Large intestine (tissue), 12 donors: ENCODE results near the gene TMEM208. TPM values are rescaled to one million over a fixed set of nuclear protein-coding genes. Genes with fewer than 3 reads are reported as not detected.

Source experiments
- DNase-seq, 2 donors: peaks; one replicate each; pipeline versions ENCODE4 v3.0.0 to v3.0.0-alpha.2; 2013
- H3K27ac ChIP-seq: one replicate; pipeline ENCODE4 v1.5.1; 2013; ENCODE audit warnings: low read length
- H3K27me3 ChIP-seq: 2 replicates; pipeline ENCODE4 v1.6.1; 2013; ENCODE audit warnings: low read length; ENCODE audit not compliant: control insufficient read depth, insufficient read depth
- H3K36me3 ChIP-seq: 2 replicates; pipeline ENCODE4 v1.6.1; 2013; ENCODE audit warnings: low read length; ENCODE audit not compliant: control insufficient read depth, insufficient read depth
- H3K4me1 ChIP-seq: one replicate; pipeline ENCODE4 v1.6.1; 2013; ENCODE audit warnings: low read length; ENCODE audit not compliant: control insufficient read depth, insufficient read depth
- H3K4me3 ChIP-seq: one replicate; pipeline ENCODE4 v1.5.1; 2013; ENCODE audit warnings: low read length
- H3K9me3 ChIP-seq: one replicate; pipeline ENCODE4 v1.6.1; 2013; ENCODE audit warnings: mild to moderate bottlenecking, low read depth, low read length, moderate library complexity; ENCODE audit not compliant: control insufficient read depth
- WGBS: methylation state at CpG from one replicate; pipeline ENCODE4 v1.1.5; 2013; ENCODE audit warnings: low lambda C conversion rate; ENCODE audit not compliant: insufficient coverage; 5-methylcytosine and 5-hydroxymethylcytosine counted together
- long read RNA-seq, 11 donors: transcript quantifications; one replicate each; lab custom pipeline, GENCODE V29; 2026
- polyA plus RNA-seq: library from polyadenylated mRNA; unstranded; fragments of 120-200 nt; gene quantifications from one replicate; pipeline ENCODE4 v1.2.1, GENCODE V29; 2013

TMEM208 gene
- polyA plus RNA-seq, result 52.8 TPM
- long read RNA-seq, donor 1, transcript TMEM208-201 (6 exons, 793 nt), result major isoform, 16 of 23 reads
- long read RNA-seq, donor 1, partial matches to known transcripts, result 6 of 23 reads
- long read RNA-seq, donor 1, other reads (novel, unspliced or antisense), result 0 of 23 reads
- long read RNA-seq, donor 2, transcript TMEM208-201 (6 exons, 793 nt), result major isoform, 56 of 72 reads
- long read RNA-seq, donor 2, partial matches to known transcripts, result 5 of 72 reads
- long read RNA-seq, donor 2, other reads (novel, unspliced or antisense), result 0 of 72 reads
- long read RNA-seq, donor 3, result 0 reads
- long read RNA-seq, donor 4, partial matches to known transcripts, result 0 of 5 reads
- long read RNA-seq, donor 4, other reads (novel, unspliced or antisense), result 0 of 5 reads
- long read RNA-seq, donor 5, transcript TMEM208-201 (6 exons, 793 nt), result major isoform, 28 of 30 reads
- long read RNA-seq, donor 5, partial matches to known transcripts, result 0 of 30 reads
- long read RNA-seq, donor 5, other reads (novel, unspliced or antisense), result 0 of 30 reads
- long read RNA-seq, donor 6, transcript TMEM208-201 (6 exons, 793 nt), result major isoform, 26 of 49 reads
- long read RNA-seq, donor 6, partial matches to known transcripts, result 14 of 49 reads
- long read RNA-seq, donor 6, other reads (novel, unspliced or antisense), result 0 of 49 reads
- long read RNA-seq, donor 7, transcript TMEM208-201 (6 exons, 793 nt), result major isoform, 10 of 13 reads
- long read RNA-seq, donor 7, partial matches to known transcripts, result 0 of 13 reads
- long read RNA-seq, donor 7, other reads (novel, unspliced or antisense), result 0 of 13 reads
- long read RNA-seq, donor 8, transcript TMEM208-201 (6 exons, 793 nt), result major isoform, 65 of 88 reads
- long read RNA-seq, donor 8, partial matches to known transcripts, result 18 of 88 reads
- long read RNA-seq, donor 8, other reads (novel, unspliced or antisense), result 0 of 88 reads
- long read RNA-seq, donor 9, transcript TMEM208-201 (6 exons, 793 nt), result major isoform, 45 of 65 reads
- long read RNA-seq, donor 9, partial matches to known transcripts, result 11 of 65 reads
- long read RNA-seq, donor 9, other reads (novel, unspliced or antisense), result 0 of 65 reads
- long read RNA-seq, donor 10, transcript TMEM208-201 (6 exons, 793 nt), result major isoform, 45 of 67 reads
- long read RNA-seq, donor 10, partial matches to known transcripts, result 16 of 67 reads
- long read RNA-seq, donor 10, other reads (novel, unspliced or antisense), result 0 of 67 reads
- long read RNA-seq, donor 11, transcript TMEM208-201 (6 exons, 793 nt), result major isoform, 34 of 37 reads
- long read RNA-seq, donor 11, partial matches to known transcripts, result 0 of 37 reads
- long read RNA-seq, donor 11, other reads (novel, unspliced or antisense), result 0 of 37 reads

GRCh38 chr16:67226804-67227566 is at the start of gene TMEM208:
TMEM208 (plus strand) TSS chr16:67227130; CDS start chr16:67227219, 89 bp downstream.
- no CpG with 5 or more reads among the region's 46 CpGs for WGBS

GRCh38 chr16:67177743-67178699 is 48.9 kb upstream of the TMEM208 start:
- H3K4me3 ChIP-seq, result peak overlapping the region; percentile 17
- H3K27me3 ChIP-seq, result peaks cover 40% of the 10 kb centered on the region
- no peak overlapping the region for H3K27ac ChIP-seq
- peak; percentile 85 to 89 for DNase-seq
- H3K9me3 ChIP-seq, result peaks cover 4% of the 10 kb centered on the region
- H3K4me1 ChIP-seq, result peaks cover 22% of the 10 kb centered on the region
- H3K36me3 ChIP-seq, result no peaks in the 10 kb centered on the region
- no CpG with 5 or more reads among the region's 73 CpGs for WGBS

More at GRCh38 chr16:67226804-67227566, at the start of gene TMEM208:
- no peaks in the 10 kb centered on the region for H3K27me3 ChIP-seq
- peaks cover 10% of the 10 kb centered on the region for H3K4me1 ChIP-seq
- no peaks in the 10 kb centered on the region for H3K9me3 ChIP-seq
- H3K4me3 ChIP-seq, result peak within 1 kb of the TSS; percentile 100
- peaks cover 38% of the 10 kb centered on the region for H3K36me3 ChIP-seq
- DNase-seq, result peak; percentile 97
- H3K27ac ChIP-seq, result peak within 1 kb of the TSS; percentile 45

- Histone ChIP-seq H3K4me1 (peaks cover 18% of the 10 kb centered on the region), H3K27ac (no peak overlapping the region), H3K4me3 (no peak overlapping the region), H3K9me3 (peaks cover 2% of the 10 kb centered on the region), H3K27me3 (peaks cover 25% of the 10 kb centered on the region), H3K36me3 (no peaks in the 10 kb centered on the region)
- no peak for DNase-seq
- WGBS, result no CpG with 5 or more reads among the region's 13 CpGs
Observed at GRCh38 chr16:67179421-67180080, 47.4 kb upstream of the TMEM208 start.

DNA sequence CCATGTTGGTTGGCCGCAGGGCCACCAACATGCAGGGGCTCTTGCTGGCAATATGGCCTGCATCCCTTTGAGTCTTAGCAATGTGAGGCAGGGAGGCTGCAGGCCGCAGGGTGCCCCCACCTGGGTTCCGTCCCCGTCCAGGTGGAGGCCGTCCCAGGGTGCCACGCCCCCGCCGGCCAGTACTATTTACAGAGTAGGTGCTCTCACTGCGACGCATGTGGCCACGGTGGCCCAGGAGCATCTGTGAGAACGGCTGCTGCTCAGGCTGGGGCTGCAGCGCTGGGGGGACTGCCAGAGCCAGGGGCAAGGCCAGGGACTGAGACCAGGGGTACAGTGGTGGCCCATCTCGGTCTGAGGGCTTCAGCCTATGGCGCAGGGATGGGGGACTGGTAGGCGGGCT is 46.8 kb upstream of the TMEM208 start:
- Histone ChIP-seq H3K9me3 (peaks cover 3% of the 10 kb centered on the region), H3K4me1 (peaks cover 18% of the 10 kb centered on the region), H3K4me3 (no peak overlapping the region), H3K36me3 (no peaks in the 10 kb centered on the region), H3K27me3 (peaks cover 25% of the 10 kb centered on the region), H3K27ac (no peak overlapping the region)
- DNase-seq, result no peak
- WGBS, result no CpG with 5 or more reads among the region's 16 CpGs

DNA sequence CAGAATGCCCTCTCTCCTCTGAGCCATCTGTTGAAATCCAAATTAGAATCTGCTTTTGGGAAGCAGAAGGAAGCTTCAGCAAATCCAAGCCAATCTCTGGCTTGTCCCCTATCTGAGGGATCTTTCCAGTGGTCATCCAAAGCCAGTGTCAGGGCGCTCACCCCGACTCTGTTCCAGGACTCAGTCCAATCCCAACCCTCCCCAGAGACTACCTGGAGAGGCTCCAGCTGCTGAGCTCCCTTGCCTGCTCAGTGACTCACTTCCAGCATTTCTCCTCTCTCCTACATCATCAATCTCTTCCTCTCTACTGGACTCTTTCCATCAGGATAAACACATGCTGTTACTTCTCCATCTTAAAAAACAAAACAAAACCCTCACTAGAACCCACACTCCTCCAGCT is 45.6 kb upstream of the TMEM208 start:
- Histone ChIP-seq H3K9me3 (peaks cover 3% of the 10 kb centered on the region), H3K36me3 (no peaks in the 10 kb centered on the region), H3K4me3 (no peak overlapping the region), H3K27ac (no peak overlapping the region), H3K27me3 (peaks cover 14% of the 10 kb centered on the region), H3K4me1 (peaks cover 26% of the 10 kb centered on the region)
- no peak for DNase-seq
- no CpG with 5 or more reads among the region's 2 CpGs for WGBS

- WGBS, result no CpG with 5 or more reads among the region's 2 CpGs
- Histone ChIP-seq H3K36me3 (no peaks in the 10 kb centered on the region), H3K4me3 (no peak overlapping the region), H3K9me3 (peaks cover 3% of the 10 kb centered on the region), H3K4me1 (peaks cover 26% of the 10 kb centered on the region), H3K27me3 (peaks cover 8% of the 10 kb centered on the region), H3K27ac (no peak overlapping the region)
- no peak for DNase-seq
Observed at GRCh38 chr16:67182288-67182687, 44.6 kb upstream of the TMEM208 start.

GRCh38 chr16:67183284-67183626 is 43.7 kb upstream of the TMEM208 start:
- H3K9me3 ChIP-seq, result peaks cover 3% of the 10 kb centered on the region
- DNase-seq, result no peak
- H3K4me3 ChIP-seq, result peak overlapping the region; percentile 86
- peak overlapping the region; percentile 93 for H3K27ac ChIP-seq
- WGBS, result 27% methylated on average over 3 of the region's 11 CpGs
- peaks cover 22% of the 10 kb centered on the region for H3K4me1 ChIP-seq
- H3K27me3 ChIP-seq, result peaks cover 6% of the 10 kb centered on the region
- no peaks in the 10 kb centered on the region for H3K36me3 ChIP-seq

DNA sequence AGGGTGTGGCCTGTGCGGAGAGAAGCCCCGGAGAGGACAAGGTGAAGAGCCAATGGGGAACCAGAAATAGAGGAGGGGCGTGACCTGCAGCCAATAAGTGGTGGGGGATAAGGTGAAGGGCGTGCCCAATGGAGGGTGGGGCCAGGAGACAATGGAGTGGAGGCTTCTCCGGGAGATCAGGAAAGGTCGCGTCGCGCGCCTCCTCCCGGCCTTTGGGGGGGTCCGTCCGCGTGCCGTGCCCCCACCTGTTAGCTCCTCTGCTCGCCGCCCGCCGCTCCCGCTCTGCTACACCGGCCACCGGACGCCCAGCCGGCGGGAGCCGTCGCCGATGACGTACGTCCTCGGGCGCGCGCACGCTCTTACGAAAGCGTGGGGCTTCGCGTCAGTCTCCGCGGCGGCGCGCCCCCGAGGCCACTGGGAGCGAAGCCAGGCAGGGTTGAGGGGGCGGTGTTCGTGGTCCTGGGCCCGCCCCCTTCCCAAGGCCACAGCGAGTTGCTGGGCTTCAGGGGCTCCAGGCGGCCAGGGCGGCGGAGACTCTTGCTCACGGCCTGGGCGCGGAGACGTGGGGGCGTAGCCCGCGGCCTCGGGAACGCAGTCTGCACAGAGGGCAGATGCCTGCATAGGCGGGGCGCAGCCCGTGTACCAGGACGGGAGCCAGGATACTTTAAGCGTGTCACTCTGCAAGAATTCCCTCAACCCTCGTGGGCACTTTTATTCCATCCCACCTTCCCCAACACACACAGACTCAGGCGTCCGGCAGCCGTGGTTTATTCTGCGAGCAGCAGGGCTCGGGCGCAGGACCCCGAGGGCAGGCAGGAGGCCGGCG is 43.1 kb upstream of the TMEM208 start, which contains the start of gene MATCAP1:
Gene MATCAP1 (minus strand): TSS at position 337 of the 826 bp plus-strand sequence. CDS start 3,353 bp downstream, outside the sequence.
- H3K27me3 ChIP-seq, result peaks cover 6% of the 10 kb centered on the region
- peaks cover 22% of the 10 kb centered on the region for H3K4me1 ChIP-seq
- peak within 1 kb of the TSS; percentile 86 for H3K4me3 ChIP-seq
- peak within 1 kb of the TSS; percentile 93 for H3K27ac ChIP-seq
- no CpG with 5 or more reads among the region's 77 CpGs for WGBS
- peaks cover 3% of the 10 kb centered on the region for H3K9me3 ChIP-seq
- DNase-seq, result peak; percentile 97 to 99
- no peaks in the 10 kb centered on the region for H3K36me3 ChIP-seq
